Neural crest cell (in vitro differentiated cells): Measurements from ENCODE around the gene CHPF2. TPM values are rescaled to one million over a fixed set of nuclear protein-coding genes. Genes with fewer than 3 reads are reported as not detected.

Experiments used
- DNase-seq: peaks from one replicate; pipeline ENCODE4 v3.0.0; 2021; ENCODE audit warnings: low read depth, mixed read lengths, low spot score
- H3K27ac Mint-ChIP-seq: one replicate; pipeline ENCODE4 v1.8.0; 2021; ENCODE audit warnings: mild to moderate bottlenecking, mixed read lengths; ENCODE audit not compliant: unreplicated experiment
- H3K27me3 Mint-ChIP-seq: 2 replicates; pipeline ENCODE4 v1.8.0; 2021; ENCODE audit warnings: low read depth, mild to moderate bottlenecking, mixed read lengths
- H3K36me3 Mint-ChIP-seq: 2 replicates; pipeline ENCODE4 v1.8.0; 2021; ENCODE audit warnings: low read depth, mild to moderate bottlenecking, mixed read lengths
- H3K4me1 Mint-ChIP-seq: 2 replicates; pipeline ENCODE4 v1.8.0; 2021; ENCODE audit warnings: mixed read lengths
- H3K4me3 Mint-ChIP-seq: one replicate; pipeline ENCODE4 v1.8.0; 2021; ENCODE audit warnings: mild to moderate bottlenecking, mixed read lengths
- H3K9me3 Mint-ChIP-seq: 2 replicates; pipeline ENCODE4 v1.8.0; 2021; ENCODE audit warnings: mixed read lengths
- total RNA-seq: library from RNA; stranded (reverse); gene quantifications from 2 replicates; pipeline ENCODE4 v1.2.1, GENCODE V29; 2021
- TF ChIP-seq, protein P1 (sequence below): fragments of 200-600 bp; sonication (generic); conservative IDR thresholded peaks from 2 replicates; pipeline ENCODE4 v1.5.0; 2021; ENCODE audit warnings: antibody characterized with exemption, mild to moderate bottlenecking

The CHPF2 gene
- total RNA-seq, 1 donor from 2014 or later: 34.1 TPM

DNA sequence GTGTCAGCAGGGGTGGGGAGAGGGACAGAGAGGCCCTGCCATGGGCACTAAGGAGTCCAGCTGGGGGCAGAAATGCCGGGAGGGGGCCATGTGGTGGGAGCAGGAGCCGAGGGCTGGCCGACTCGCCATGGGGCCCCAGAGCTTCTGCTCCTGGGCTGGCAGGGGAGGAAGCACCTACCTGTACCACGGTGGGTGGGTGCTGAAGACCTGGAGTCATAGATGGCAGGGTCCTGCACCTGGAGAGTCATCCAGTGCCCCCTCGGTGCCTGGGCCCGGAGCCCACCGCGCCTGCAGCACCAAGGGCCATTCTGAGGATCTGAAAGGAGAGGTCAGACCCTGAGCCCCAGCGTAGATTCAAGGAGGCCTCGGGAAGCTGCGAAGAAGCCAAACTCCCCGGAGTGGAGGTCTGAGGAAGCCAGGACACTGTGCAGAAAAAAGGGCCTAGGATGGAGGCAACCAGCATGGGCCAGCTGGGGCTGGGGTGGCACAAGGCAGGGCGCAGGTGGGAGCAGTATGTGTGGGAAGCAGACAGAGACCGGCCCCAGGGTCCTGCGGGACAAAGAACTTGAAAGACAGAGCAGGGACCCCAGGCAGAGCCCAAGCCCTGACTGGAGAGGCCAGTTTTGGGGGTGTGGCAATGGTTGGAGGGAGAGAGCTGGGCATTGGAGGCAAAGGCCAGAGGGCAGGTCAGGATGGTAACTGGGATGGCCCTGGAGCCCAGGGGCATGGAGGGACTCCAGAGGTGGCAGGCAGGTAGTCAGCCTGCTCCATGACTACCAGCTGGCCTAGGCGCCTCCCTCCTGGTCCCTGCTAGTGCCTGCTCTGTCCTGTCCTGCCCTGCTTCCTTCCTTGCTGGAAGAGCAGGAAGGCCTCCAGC is 42.9 kb downstream of the CHPF2 start:
- DNase-seq: no peak
- TF ChIP-seq, protein P1, sequence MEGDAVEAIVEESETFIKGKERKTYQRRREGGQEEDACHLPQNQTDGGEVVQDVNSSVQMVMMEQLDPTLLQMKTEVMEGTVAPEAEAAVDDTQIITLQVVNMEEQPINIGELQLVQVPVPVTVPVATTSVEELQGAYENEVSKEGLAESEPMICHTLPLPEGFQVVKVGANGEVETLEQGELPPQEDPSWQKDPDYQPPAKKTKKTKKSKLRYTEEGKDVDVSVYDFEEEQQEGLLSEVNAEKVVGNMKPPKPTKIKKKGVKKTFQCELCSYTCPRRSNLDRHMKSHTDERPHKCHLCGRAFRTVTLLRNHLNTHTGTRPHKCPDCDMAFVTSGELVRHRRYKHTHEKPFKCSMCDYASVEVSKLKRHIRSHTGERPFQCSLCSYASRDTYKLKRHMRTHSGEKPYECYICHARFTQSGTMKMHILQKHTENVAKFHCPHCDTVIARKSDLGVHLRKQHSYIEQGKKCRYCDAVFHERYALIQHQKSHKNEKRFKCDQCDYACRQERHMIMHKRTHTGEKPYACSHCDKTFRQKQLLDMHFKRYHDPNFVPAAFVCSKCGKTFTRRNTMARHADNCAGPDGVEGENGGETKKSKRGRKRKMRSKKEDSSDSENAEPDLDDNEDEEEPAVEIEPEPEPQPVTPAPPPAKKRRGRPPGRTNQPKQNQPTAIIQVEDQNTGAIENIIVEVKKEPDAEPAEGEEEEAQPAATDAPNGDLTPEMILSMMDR: no peak
- Mint-ChIP-seq H3K36me3 (no peaks in the 10 kb centered on the region), H3K27me3 (peaks cover 4% of the 10 kb centered on the region), H3K27ac (no peak overlapping the region), H3K4me3 (peak overlapping the region; percentile 67), H3K4me1 (peaks cover 18% of the 10 kb centered on the region), H3K9me3 (no peaks in the 10 kb centered on the region)

- no peaks in the 10 kb centered on the region for H3K9me3 Mint-ChIP-seq
- no peak overlapping the region for H3K27ac Mint-ChIP-seq
- peaks cover 10% of the 10 kb centered on the region for H3K27me3 Mint-ChIP-seq
- peak overlapping the region; percentile 67 for H3K4me3 Mint-ChIP-seq
- TF ChIP-seq, protein P1: no peak
- H3K4me1 Mint-ChIP-seq: peaks cover 18% of the 10 kb centered on the region
- no peaks in the 10 kb centered on the region for H3K36me3 Mint-ChIP-seq
- no peak for DNase-seq
Observed at GRCh38 chr7:151275813-151276577, 43.7 kb downstream of the CHPF2 start.

GRCh38 chr7:151276666-151277590 is 44.6 kb downstream of the CHPF2 start:
- peaks cover 15% of the 10 kb centered on the region for H3K27me3 Mint-ChIP-seq

GRCh38 chr7:151277631-151278030 is 45.3 kb downstream of the CHPF2 start:
- Mint-ChIP-seq H3K4me1 (peaks cover 18% of the 10 kb centered on the region), H3K9me3 (no peaks in the 10 kb centered on the region), H3K36me3 (no peaks in the 10 kb centered on the region), H3K27me3 (peaks cover 15% of the 10 kb centered on the region), H3K27ac (no peak overlapping the region), H3K4me3 (peak overlapping the region; percentile 73)
- no peak for DNase-seq
- TF ChIP-seq, protein P1: no peak

More at GRCh38 chr7:151276666-151277590, 44.6 kb downstream of the CHPF2 start:
- H3K4me1 Mint-ChIP-seq: peaks cover 18% of the 10 kb centered on the region
- peak; percentile 52 for DNase-seq
- H3K36me3 Mint-ChIP-seq: no peaks in the 10 kb centered on the region
- H3K9me3 Mint-ChIP-seq: no peaks in the 10 kb centered on the region
- peak overlapping the region; percentile 35 for H3K27ac Mint-ChIP-seq
- TF ChIP-seq, protein P1: no peak
- peak overlapping the region; percentile 73 for H3K4me3 Mint-ChIP-seq

DNA sequence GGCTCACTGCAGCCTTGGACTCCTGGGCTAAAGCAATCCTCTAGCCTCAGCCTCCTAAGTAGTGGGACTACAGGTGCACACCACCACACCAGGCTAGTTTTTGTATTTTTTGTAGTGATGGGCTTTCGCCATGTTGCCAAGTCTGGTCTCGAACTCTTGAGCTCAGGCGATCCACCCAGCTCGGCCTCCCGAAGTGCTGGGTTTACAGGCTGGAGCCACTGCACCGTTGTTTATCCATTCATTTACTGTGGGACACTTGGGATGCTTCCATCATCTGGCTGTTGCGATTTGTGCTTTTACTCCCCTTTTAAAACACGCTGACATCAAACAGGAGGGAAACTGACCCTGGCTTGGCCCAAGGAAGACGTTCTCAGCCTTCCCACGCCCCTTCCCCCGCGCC is 46.7 kb downstream of the CHPF2 start:
- Mint-ChIP-seq H3K27me3 (peaks cover 22% of the 10 kb centered on the region), H3K36me3 (no peaks in the 10 kb centered on the region), H3K27ac (no peak overlapping the region), H3K9me3 (peaks cover 4% of the 10 kb centered on the region), H3K4me1 (peaks cover 18% of the 10 kb centered on the region), H3K4me3 (peak overlapping the region; percentile 42)
- TF ChIP-seq, protein P1: no peak
- DNase-seq: no peak
